Neutrophil (primary cell): Measurements from ENCODE around the gene AAMDC.

Source experiments
- H3K27ac ChIP-seq: fragments of 200-600 bp; sonication (generic); 2 replicates; pipeline ENCODE4 v1.5.1; 2016; ENCODE audit warnings: mild to moderate bottlenecking, moderate library complexity
- H3K27me3 ChIP-seq: fragments of 200-600 bp; sonication (generic); 2 replicates; pipeline ENCODE4 v1.6.0; 2016; ENCODE audit warnings: mild to moderate bottlenecking
- H3K36me3 ChIP-seq: fragments of 200-600 bp; sonication (generic); 2 replicates; pipeline ENCODE4 v1.5.1; 2017
- H3K4me1 ChIP-seq, 2 experiments: fragments of 200-600 bp in 1 of 2; sonication (generic) in 1 of 2; 1 replicate in 1 of 2; 2 replicates in 1 of 2; pipeline versions ENCODE4 v1.5.1 to v1.6.1; 2013 to 2016; ENCODE audit warnings: low read depth in 1 of 2, low read length in 1 of 2, mild to moderate bottlenecking in 1 of 2, moderate library complexity in 1 of 2; ENCODE audit not compliant: control insufficient read depth in 1 of 2, insufficient read depth in 1 of 2
- H3K4me3 ChIP-seq, 2 experiments: fragments of 200-600 bp in 1 of 2; sonication (generic) in 1 of 2; 1 replicate in 1 of 2; 2 replicates in 1 of 2; pipeline ENCODE4 v1.5.1; 2013 to 2016; ENCODE audit warnings: low read depth in 1 of 2, low read length in 1 of 2, mild to moderate bottlenecking in 1 of 2, moderate library complexity in 1 of 2
- H3K9me3 ChIP-seq: fragments of 200-600 bp; sonication (generic); 2 replicates; pipeline ENCODE4 v1.5.1; 2016
- CTCF ChIP-seq: fragments of 200-600 bp; sonication (generic); IDR thresholded peaks from 2 replicates; pipeline ENCODE4 v1.5.1; 2016; ENCODE audit warnings: antibody characterized with exemption

The AAMDC gene

GRCh38 chr11:77779935-77780334 is 41.0 kb upstream of the AAMDC start:
- H3K27ac ChIP-seq = no peak overlapping the region
- H3K9me3 ChIP-seq = no peaks in the 10 kb centered on the region
- peaks cover 0 to 3% of the 10 kb centered on the region in 2 experiments for H3K4me1 ChIP-seq
- H3K27me3 ChIP-seq = no peaks in the 10 kb centered on the region
- no peaks in the 10 kb centered on the region for H3K36me3 ChIP-seq
- no peak overlapping the region for H3K4me3 ChIP-seq
- no peak for TF ChIP-seq CTCF

- TF ChIP-seq CTCF = no peak
Observed at GRCh38 chr11:77783025-77783424, 37.9 kb upstream of the AAMDC start.

GRCh38 chr11:77784572-77784971 is 36.4 kb upstream of the AAMDC start:
- TF ChIP-seq CTCF = no peak
- Histone ChIP-seq H3K27ac (no peak overlapping the region), H3K9me3 (no peaks in the 10 kb centered on the region), H3K27me3 (no peaks in the 10 kb centered on the region), H3K4me3 (no peak overlapping the region), H3K4me1 (peaks cover 0 to 3% of the 10 kb centered on the region in 2 experiments), H3K36me3 (no peaks in the 10 kb centered on the region)

More at GRCh38 chr11:77783025-77783424, 37.9 kb upstream of the AAMDC start:
- Histone ChIP-seq H3K27me3 (no peaks in the 10 kb centered on the region), H3K4me3 (no peak overlapping the region), H3K36me3 (no peaks in the 10 kb centered on the region), H3K27ac (no peak overlapping the region), H3K4me1 (peaks cover 0 to 3% of the 10 kb centered on the region in 2 experiments), H3K9me3 (no peaks in the 10 kb centered on the region)

- Histone ChIP-seq H3K36me3 (no peaks in the 10 kb centered on the region), H3K4me1 (no peaks in the 10 kb centered on the region), H3K4me3 (no peak overlapping the region), H3K27ac (no peak overlapping the region), H3K27me3 (no peaks in the 10 kb centered on the region), H3K9me3 (no peaks in the 10 kb centered on the region)
- TF ChIP-seq CTCF = no peak
Observed at GRCh38 chr11:77789061-77789730, 31.7 kb upstream of the AAMDC start.

- Histone ChIP-seq H3K27me3 (no peaks in the 10 kb centered on the region), H3K9me3 (no peaks in the 10 kb centered on the region), H3K27ac (no peak overlapping the region), H3K36me3 (no peaks in the 10 kb centered on the region), H3K4me1 (no peaks in the 10 kb centered on the region), H3K4me3 (no peak overlapping the region)
- TF ChIP-seq CTCF = no peak
Observed at GRCh38 chr11:77789731-77790476, 31.0 kb upstream of the AAMDC start.
